WTC11 (cell line): ENCODE measurements around the gene GNRH2. TPM values are rescaled to one million over a fixed set of nuclear protein-coding genes. Genes with fewer than 3 reads are reported as not detected.

Source experiments
- CREB1 ChIP-seq: sonication (generic); formaldehyde crosslinking; IDR thresholded peaks from 2 replicates; pipeline ENCODE4 v1.8.0; 2023; ENCODE audit warnings: mild to moderate bottlenecking, missing genetic modification reagents
- ELF4 ChIP-seq: sonication (generic); formaldehyde crosslinking; IDR thresholded peaks from 2 replicates; pipeline ENCODE4 v1.8.1; 2022; ENCODE audit warnings: low read depth, mild to moderate bottlenecking, moderate library complexity, missing genetic modification reagents
- ETV6 ChIP-seq: sonication (generic); formaldehyde crosslinking; IDR thresholded peaks from 2 replicates; pipeline ENCODE4 v1.8.1; 2022; ENCODE audit warnings: mild to moderate bottlenecking, missing genetic modification reagents
- FOXJ3 ChIP-seq: sonication (generic); formaldehyde crosslinking; IDR thresholded peaks from 2 replicates; pipeline ENCODE4 v1.9.0; 2021; ENCODE audit warnings: missing genetic modification reagents, mild to moderate bottlenecking, borderline replicate concordance
- FOXP1 ChIP-seq: sonication (generic); formaldehyde crosslinking; IDR thresholded peaks from 2 replicates; pipeline ENCODE4 v1.8.0; 2022; ENCODE audit warnings: missing genetic modification reagents, mild to moderate bottlenecking, moderate library complexity, borderline replicate concordance
- GRHL2 ChIP-seq: fragments of 250-450 bp; sonication (Bioruptor Pico); IDR thresholded peaks from 2 replicates; pipeline ENCODE4 v1.8.0; 2022; ENCODE audit warnings: mild to moderate bottlenecking, moderate library complexity; ENCODE audit not compliant: insufficient replicate concordance, severe bottlenecking
- GTF2I ChIP-seq: fragments of 250-450 bp; sonication (Bioruptor Pico); conservative IDR thresholded peaks from 2 replicates; pipeline ENCODE4 v1.4.0; 2021; ENCODE audit warnings: mild to moderate bottlenecking
- HMGA2 ChIP-seq: fragments of 250-450 bp; sonication (Bioruptor Pico); IDR thresholded peaks from 2 replicates; pipeline ENCODE4 v1.4.0; 2021; ENCODE audit warnings: mild to moderate bottlenecking, moderate library complexity
- JAZF1 ChIP-seq: fragments of 250-450 bp; sonication (Bioruptor Pico); IDR thresholded peaks from 2 replicates; pipeline ENCODE4 v1.9.0; 2021; ENCODE audit warnings: moderate library complexity, mild to moderate bottlenecking, inconsistent platforms
- KAT7 ChIP-seq: sonication (generic); formaldehyde crosslinking; IDR thresholded peaks from 2 replicates; pipeline ENCODE4 v1.8.1; 2023; ENCODE audit warnings: missing genetic modification reagents, mild to moderate bottlenecking, borderline replicate concordance
- NFATC4 ChIP-seq: fragments of 250-450 bp; sonication (Bioruptor Pico); IDR thresholded peaks from 2 replicates; pipeline ENCODE4 v1.9.0; 2021; ENCODE audit warnings: mild to moderate bottlenecking
- OVOL2 ChIP-seq: fragments of 250-450 bp; sonication (Bioruptor Pico); IDR thresholded peaks from 2 replicates; pipeline ENCODE4 v1.9.0; 2021; ENCODE audit warnings: mild to moderate bottlenecking, borderline replicate concordance
- PRRX2 ChIP-seq: fragments of 250-450 bp; sonication (Bioruptor Pico); IDR thresholded peaks from 2 replicates; pipeline ENCODE4 v1.8.0; 2021; ENCODE audit warnings: mild to moderate bottlenecking
- RELA ChIP-seq: sonication (generic); formaldehyde crosslinking; IDR thresholded peaks from 2 replicates; pipeline ENCODE4 v1.8.1; 2022; ENCODE audit warnings: missing genetic modification reagents, mild to moderate bottlenecking, borderline replicate concordance
- SMAD3 ChIP-seq: sonication (generic); formaldehyde crosslinking; IDR thresholded peaks from 2 replicates; pipeline ENCODE4 v1.8.0; 2022; ENCODE audit warnings: missing genetic modification reagents, mild to moderate bottlenecking, borderline replicate concordance
- TEAD1 ChIP-seq: sonication (generic); formaldehyde crosslinking; IDR thresholded peaks from 2 replicates; pipeline ENCODE4 v1.8.0; 2022; ENCODE audit warnings: mild to moderate bottlenecking, missing genetic modification reagents
- ZNF138 ChIP-seq: sonication (generic); formaldehyde crosslinking; conservative IDR thresholded peaks from 2 replicates; pipeline ENCODE4 v1.8.1; 2022; ENCODE audit warnings: mild to moderate bottlenecking, moderate library complexity, missing genetic modification reagents
- total RNA-seq: library from RNA; stranded (reverse); gene quantifications from 3 replicates; pipeline ENCODE4 v1.2.3, GENCODE V29; 2021
- TF ChIP-seq, protein P1 (sequence below): fragments of 250-450 bp; sonication (Bioruptor Pico); conservative IDR thresholded peaks from 2 replicates; pipeline ENCODE4 v1.9.0; 2021; ENCODE audit warnings: mild to moderate bottlenecking
- TF ChIP-seq, protein P2 (sequence below): sonication (generic); formaldehyde crosslinking; IDR thresholded peaks from 2 replicates; pipeline ENCODE4 v1.8.1; 2022; ENCODE audit warnings: mild to moderate bottlenecking, moderate library complexity, missing genetic modification reagents
- TF ChIP-seq, protein P3 (sequence below): sonication (generic); formaldehyde crosslinking; conservative IDR thresholded peaks from 2 replicates; pipeline ENCODE4 v1.8.1; 2022; ENCODE audit warnings: mild to moderate bottlenecking, missing genetic modification reagents
- TF ChIP-seq, protein P4 (sequence below): fragments of 250-450 bp; sonication (Bioruptor Pico); IDR thresholded peaks from 2 replicates; pipeline ENCODE4 v1.9.0; 2021; ENCODE audit warnings: mild to moderate bottlenecking, borderline replicate concordance
- TF ChIP-seq, protein P5 (sequence below): fragments of 200-600 bp; IDR thresholded peaks from 2 replicates; pipeline ENCODE4 v1.8.0; 2022; ENCODE audit warnings: antibody characterized with exemption
- TF ChIP-seq, protein P6 (sequence below): sonication (generic); formaldehyde crosslinking; IDR thresholded peaks from 2 replicates; pipeline ENCODE4 v1.8.1; 2022; ENCODE audit warnings: low read depth, mild to moderate bottlenecking, moderate library complexity, missing genetic modification reagents, borderline replicate concordance
- TF ChIP-seq, protein P7 (sequence below): sonication (generic); formaldehyde crosslinking; IDR thresholded peaks from 2 replicates; pipeline ENCODE4 v1.8.1; 2023; ENCODE audit warnings: mild to moderate bottlenecking, missing genetic modification reagents, moderate library complexity
- TF ChIP-seq, protein P8 (sequence below): sonication (generic); formaldehyde crosslinking; IDR thresholded peaks from 2 replicates; pipeline ENCODE4 v1.8.0; 2022; ENCODE audit warnings: mild to moderate bottlenecking, missing genetic modification reagents

GNRH2 gene
- total RNA-seq, 1 experiment from 2014 or later, result 1.1 TPM

DNA sequence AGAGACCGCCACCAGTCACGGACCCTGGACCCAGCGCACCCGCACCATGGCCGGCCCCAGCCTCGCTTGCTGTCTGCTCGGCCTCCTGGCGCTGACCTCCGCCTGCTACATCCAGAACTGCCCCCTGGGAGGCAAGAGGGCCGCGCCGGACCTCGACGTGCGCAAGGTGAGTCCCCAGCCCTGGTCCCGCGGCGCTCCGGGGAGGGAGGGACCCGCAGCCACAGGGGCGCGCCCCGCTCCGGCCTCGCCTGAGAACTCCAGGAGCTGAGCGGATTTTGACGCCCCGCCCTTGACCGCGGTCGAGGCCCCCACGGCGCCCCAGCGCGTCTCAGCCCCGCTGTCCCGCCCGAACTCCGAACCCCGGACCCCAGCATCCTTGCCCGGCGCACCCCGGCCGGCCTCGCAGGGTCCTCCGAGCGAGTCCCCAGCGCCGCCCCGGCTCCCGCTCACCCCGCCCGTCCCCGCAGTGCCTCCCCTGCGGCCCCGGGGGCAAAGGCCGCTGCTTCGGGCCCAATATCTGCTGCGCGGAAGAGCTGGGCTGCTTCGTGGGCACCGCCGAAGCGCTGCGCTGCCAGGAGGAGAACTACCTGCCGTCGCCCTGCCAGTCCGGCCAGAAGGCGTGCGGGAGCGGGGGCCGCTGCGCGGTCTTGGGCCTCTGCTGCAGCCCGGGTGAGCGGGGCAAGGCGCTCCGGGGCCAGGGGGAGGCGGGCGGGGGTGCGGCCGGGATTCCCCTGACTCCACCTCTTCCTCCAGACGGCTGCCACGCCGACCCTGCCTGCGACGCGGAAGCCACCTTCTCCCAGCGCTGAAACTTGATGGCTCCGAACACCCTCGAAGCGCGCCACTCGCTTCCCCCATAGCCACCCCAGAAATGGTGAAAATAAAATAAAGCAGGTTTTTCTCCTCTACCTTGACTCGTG is 28.4 kb downstream of the GNRH2 start, which contains the start of gene OXT (continued):
- TF ChIP-seq, protein P1, sequence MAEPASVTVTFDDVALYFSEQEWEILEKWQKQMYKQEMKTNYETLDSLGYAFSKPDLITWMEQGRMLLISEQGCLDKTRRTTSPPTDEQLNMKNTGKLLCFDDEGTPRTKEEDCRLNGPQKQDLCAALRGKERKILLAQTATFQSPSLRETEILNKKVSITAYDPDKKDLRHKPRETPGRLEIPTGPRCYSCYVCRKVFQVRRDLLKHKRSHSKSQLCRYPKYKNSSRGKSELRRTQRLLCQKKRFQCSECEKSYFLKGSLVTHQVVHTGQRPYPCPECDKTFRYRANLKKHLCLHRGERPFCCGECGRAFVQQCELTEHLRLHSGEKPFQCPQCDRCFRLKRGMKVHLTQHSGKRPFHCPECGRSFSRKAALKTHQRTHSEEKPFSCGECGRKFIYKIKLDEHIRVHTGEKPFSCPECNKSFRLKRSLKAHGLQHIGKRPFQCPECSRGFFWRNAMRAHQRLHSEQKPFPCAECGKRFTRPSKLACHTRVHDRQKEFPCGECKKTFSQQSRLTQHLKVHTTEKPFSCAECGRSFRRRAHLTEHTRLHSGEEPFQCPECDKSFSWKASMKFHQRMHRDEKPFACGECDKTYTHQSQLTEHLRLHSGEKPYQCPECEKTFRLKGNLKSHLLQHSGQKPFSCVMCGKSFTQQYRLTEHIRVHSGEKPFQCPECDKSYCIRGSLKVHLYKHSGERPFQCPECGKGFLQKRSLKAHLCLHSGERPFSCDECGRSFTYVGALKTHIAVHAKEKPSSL (CRISPR knock-in tag), result no peak
- TF ChIP-seq ETV6 (peak; percentile 94), FOXJ3 (no peak), GRHL2 (CRISPR knock-in tag) (no peak), ELF4 (CRISPR knock-in tag) (no peak; the same call in 1 of the 2 replicates), OVOL2 (CRISPR knock-in tag) (no peak), GTF2I (CRISPR knock-in tag) (no peak), TEAD1 (CRISPR knock-in tag) (peak; percentile 89; the same call in 1 of the 2 replicates), NFATC4 (CRISPR knock-in tag) (no peak), SMAD3 (CRISPR knock-in tag) (no peak; the same call in 1 of the 2 replicates), PRRX2 (CRISPR knock-in tag) (no peak), FOXP1 (CRISPR knock-in tag) (peak; percentile 90), CREB1 (CRISPR knock-in tag) (peak; percentile 92), KAT7 (no peak), ZNF138 (CRISPR knock-in tag) (peak; percentile 53; the same call in 1 of the 2 replicates), RELA (CRISPR knock-in tag) (peak; percentile 83; the same call in 1 of the 2 replicates), HMGA2 (no peak), JAZF1 (CRISPR knock-in tag) (no peak)
- TF ChIP-seq, protein P2, sequence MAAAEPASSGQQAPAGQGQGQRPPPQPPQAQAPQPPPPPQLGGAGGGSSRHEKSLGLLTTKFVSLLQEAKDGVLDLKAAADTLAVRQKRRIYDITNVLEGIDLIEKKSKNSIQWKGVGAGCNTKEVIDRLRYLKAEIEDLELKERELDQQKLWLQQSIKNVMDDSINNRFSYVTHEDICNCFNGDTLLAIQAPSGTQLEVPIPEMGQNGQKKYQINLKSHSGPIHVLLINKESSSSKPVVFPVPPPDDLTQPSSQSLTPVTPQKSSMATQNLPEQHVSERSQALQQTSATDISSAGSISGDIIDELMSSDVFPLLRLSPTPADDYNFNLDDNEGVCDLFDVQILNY (CRISPR knock-in tag), result no peak; the same call in none of the 2 replicates
- TF ChIP-seq, protein P3, sequence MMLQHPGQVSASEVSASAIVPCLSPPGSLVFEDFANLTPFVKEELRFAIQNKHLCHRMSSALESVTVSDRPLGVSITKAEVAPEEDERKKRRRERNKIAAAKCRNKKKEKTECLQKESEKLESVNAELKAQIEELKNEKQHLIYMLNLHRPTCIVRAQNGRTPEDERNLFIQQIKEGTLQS, result no peak
- TF ChIP-seq, protein P4, sequence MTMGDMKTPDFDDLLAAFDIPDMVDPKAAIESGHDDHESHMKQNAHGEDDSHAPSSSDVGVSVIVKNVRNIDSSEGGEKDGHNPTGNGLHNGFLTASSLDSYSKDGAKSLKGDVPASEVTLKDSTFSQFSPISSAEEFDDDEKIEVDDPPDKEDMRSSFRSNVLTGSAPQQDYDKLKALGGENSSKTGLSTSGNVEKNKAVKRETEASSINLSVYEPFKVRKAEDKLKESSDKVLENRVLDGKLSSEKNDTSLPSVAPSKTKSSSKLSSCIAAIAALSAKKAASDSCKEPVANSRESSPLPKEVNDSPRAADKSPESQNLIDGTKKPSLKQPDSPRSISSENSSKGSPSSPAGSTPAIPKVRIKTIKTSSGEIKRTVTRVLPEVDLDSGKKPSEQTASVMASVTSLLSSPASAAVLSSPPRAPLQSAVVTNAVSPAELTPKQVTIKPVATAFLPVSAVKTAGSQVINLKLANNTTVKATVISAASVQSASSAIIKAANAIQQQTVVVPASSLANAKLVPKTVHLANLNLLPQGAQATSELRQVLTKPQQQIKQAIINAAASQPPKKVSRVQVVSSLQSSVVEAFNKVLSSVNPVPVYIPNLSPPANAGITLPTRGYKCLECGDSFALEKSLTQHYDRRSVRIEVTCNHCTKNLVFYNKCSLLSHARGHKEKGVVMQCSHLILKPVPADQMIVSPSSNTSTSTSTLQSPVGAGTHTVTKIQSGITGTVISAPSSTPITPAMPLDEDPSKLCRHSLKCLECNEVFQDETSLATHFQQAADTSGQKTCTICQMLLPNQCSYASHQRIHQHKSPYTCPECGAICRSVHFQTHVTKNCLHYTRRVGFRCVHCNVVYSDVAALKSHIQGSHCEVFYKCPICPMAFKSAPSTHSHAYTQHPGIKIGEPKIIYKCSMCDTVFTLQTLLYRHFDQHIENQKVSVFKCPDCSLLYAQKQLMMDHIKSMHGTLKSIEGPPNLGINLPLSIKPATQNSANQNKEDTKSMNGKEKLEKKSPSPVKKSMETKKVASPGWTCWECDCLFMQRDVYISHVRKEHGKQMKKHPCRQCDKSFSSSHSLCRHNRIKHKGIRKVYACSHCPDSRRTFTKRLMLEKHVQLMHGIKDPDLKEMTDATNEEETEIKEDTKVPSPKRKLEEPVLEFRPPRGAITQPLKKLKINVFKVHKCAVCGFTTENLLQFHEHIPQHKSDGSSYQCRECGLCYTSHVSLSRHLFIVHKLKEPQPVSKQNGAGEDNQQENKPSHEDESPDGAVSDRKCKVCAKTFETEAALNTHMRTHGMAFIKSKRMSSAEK (CRISPR knock-in tag), result no peak
- TF ChIP-seq, protein P5, sequence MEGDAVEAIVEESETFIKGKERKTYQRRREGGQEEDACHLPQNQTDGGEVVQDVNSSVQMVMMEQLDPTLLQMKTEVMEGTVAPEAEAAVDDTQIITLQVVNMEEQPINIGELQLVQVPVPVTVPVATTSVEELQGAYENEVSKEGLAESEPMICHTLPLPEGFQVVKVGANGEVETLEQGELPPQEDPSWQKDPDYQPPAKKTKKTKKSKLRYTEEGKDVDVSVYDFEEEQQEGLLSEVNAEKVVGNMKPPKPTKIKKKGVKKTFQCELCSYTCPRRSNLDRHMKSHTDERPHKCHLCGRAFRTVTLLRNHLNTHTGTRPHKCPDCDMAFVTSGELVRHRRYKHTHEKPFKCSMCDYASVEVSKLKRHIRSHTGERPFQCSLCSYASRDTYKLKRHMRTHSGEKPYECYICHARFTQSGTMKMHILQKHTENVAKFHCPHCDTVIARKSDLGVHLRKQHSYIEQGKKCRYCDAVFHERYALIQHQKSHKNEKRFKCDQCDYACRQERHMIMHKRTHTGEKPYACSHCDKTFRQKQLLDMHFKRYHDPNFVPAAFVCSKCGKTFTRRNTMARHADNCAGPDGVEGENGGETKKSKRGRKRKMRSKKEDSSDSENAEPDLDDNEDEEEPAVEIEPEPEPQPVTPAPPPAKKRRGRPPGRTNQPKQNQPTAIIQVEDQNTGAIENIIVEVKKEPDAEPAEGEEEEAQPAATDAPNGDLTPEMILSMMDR, result no peak
- TF ChIP-seq, protein P6, sequence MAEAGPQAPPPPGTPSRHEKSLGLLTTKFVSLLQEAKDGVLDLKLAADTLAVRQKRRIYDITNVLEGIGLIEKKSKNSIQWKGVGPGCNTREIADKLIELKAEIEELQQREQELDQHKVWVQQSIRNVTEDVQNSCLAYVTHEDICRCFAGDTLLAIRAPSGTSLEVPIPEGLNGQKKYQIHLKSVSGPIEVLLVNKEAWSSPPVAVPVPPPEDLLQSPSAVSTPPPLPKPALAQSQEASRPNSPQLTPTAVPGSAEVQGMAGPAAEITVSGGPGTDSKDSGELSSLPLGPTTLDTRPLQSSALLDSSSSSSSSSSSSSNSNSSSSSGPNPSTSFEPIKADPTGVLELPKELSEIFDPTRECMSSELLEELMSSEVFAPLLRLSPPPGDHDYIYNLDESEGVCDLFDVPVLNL (CRISPR knock-in tag), result peak; percentile 28; the same call in 1 of the 2 replicates
- TF ChIP-seq, protein P7, sequence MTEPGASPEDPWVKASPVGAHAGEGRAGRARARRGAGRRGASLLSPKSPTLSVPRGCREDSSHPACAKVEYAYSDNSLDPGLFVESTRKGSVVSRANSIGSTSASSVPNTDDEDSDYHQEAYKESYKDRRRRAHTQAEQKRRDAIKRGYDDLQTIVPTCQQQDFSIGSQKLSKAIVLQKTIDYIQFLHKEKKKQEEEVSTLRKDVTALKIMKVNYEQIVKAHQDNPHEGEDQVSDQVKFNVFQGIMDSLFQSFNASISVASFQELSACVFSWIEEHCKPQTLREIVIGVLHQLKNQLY (CRISPR knock-in tag), result 0 out of 2 replicates have a peak, but pooled peaks have one; percentile 8
- TF ChIP-seq, protein P8, sequence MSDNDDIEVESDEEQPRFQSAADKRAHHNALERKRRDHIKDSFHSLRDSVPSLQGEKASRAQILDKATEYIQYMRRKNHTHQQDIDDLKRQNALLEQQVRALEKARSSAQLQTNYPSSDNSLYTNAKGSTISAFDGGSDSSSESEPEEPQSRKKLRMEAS (CRISPR knock-in tag), result peak; percentile 98
